ENCODE data around the gene ZNFX1. TPM values are rescaled to one million over a fixed set of nuclear protein-coding genes. Genes with fewer than 3 reads are reported as not detected.

The ZNFX1 gene
- total RNA-seq, 4 donors from 2014 or later, result 28.7 to 34.9 (median 31.1) TPM

DNA sequence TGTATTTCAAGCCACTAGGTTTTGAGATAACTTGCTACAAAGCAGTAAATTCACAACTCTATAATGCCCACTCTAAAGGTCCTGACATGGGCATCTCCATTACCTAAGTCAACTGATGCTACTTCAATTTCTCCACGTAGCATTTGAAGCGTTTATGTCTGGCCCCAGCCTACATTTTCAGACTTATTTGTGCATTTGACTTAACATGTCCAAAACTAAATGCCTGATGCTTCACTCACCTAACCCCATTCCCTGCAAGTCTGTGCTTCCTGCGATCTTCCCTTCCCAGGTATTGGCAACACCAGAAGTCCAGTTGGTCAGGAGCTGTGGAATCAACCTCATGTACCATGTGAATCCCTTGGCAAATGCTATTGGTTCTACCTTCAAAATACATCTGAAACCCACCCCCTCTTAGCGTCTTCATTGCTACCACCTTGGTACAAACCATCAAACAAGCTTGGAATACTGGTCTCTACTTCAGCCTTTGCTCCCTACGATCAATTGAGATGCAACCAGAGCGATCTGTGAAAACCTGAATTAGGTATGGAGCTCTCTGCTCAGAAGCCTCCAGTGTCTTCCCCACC lies 12.8 kb upstream of the ZNFX1 start:
- Histone ChIP-seq H3K4me1 (no peaks in the 10 kb centered on the region), H3K27me3 (no peaks in the 10 kb centered on the region), H3K9me3 (peaks cover 0 to 7% (median 0%) of the 10 kb centered on the region in 3 donors), H3K36me3 (peaks cover 2 to 72% of the 10 kb centered on the region in 2 donors), H3K27ac (no peak overlapping the region), H3K4me3 (no peak overlapping the region)
- in situ Hi-C loops (cut with MboI; ENCODE audit: low sequenced_read_pairs in 4 of 4) (no loop called here), intact Hi-C loops (cut with DNase I; ENCODE audit: low total_unique reads) (no loop called here)
- ATAC-seq, result no peak
- no peak for DNase-seq
- TF ChIP-seq, protein P1, sequence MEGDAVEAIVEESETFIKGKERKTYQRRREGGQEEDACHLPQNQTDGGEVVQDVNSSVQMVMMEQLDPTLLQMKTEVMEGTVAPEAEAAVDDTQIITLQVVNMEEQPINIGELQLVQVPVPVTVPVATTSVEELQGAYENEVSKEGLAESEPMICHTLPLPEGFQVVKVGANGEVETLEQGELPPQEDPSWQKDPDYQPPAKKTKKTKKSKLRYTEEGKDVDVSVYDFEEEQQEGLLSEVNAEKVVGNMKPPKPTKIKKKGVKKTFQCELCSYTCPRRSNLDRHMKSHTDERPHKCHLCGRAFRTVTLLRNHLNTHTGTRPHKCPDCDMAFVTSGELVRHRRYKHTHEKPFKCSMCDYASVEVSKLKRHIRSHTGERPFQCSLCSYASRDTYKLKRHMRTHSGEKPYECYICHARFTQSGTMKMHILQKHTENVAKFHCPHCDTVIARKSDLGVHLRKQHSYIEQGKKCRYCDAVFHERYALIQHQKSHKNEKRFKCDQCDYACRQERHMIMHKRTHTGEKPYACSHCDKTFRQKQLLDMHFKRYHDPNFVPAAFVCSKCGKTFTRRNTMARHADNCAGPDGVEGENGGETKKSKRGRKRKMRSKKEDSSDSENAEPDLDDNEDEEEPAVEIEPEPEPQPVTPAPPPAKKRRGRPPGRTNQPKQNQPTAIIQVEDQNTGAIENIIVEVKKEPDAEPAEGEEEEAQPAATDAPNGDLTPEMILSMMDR (IDR thresholded peaks at IDR 0.05 in 4 of 5, conservative IDR thresholded peaks at IDR 0.05 in 1 of 5), result no peak
- TF ChIP-seq POLR2A (IDR thresholded peaks at IDR 0.05), result no peak

DNA sequence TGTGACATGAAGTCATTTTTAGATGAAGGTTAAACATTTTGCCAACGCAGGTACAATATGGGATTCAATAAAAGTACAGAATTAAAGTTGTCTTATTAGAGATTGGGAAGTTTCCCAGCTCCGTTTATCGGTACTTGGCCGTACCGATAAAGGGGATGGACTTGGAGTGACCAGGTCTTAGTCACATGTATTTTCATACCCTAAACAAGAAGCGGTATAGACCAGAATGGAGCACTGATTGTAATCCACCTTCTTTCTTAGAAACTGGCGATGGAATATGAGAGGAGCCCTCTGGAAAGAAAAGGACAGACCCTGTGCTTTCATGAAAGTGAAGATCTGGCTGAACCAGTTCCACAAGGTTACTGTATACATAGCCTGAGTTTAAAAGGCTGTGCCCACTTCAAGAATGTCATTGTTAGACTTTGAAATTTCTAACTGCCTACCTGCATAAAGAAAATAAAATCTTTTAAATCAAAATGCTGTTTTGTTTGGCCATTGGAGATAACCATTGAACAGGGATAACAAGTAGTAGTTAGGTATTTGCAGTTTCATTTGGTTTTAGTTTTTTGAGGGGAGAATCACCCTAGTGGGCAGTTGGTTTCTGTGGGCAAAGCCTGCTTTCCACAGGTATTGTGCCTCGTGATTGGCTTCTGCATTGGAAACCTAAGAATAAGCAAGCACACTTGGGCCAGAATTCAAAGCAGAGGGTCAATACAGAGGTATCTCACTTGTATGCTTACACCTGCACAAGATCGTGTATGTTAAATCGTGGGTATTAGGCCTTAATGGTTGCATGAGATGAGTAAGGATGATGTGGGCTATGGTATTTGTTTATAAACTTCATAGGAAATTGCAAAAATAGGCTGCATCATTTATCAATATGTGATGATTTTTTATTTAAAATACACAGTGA lies 11.2 kb upstream of the ZNFX1 start:
- TF ChIP-seq, protein P1 (IDR thresholded peaks at IDR 0.05 in 4 of 5, conservative IDR thresholded peaks at IDR 0.05 in 1 of 5), result no peak
- in situ Hi-C loops (cut with MboI; ENCODE audit: low sequenced_read_pairs in 4 of 4) (no loop called here), intact Hi-C loops (cut with DNase I; ENCODE audit: low total_unique reads) (no loop called here)
- DNase-seq, result no peak
- Histone ChIP-seq H3K4me1 (peaks cover 4% of the 10 kb centered on the region in 2 donors), H3K27ac (no peak overlapping the region), H3K27me3 (no peaks in the 10 kb centered on the region), H3K36me3 (peaks cover 2 to 86% of the 10 kb centered on the region in 2 donors), H3K4me3 (no peak overlapping the region), H3K9me3 (peaks cover 0 to 7% (median 0%) of the 10 kb centered on the region in 3 donors)
- ATAC-seq, result no peak

DNA sequence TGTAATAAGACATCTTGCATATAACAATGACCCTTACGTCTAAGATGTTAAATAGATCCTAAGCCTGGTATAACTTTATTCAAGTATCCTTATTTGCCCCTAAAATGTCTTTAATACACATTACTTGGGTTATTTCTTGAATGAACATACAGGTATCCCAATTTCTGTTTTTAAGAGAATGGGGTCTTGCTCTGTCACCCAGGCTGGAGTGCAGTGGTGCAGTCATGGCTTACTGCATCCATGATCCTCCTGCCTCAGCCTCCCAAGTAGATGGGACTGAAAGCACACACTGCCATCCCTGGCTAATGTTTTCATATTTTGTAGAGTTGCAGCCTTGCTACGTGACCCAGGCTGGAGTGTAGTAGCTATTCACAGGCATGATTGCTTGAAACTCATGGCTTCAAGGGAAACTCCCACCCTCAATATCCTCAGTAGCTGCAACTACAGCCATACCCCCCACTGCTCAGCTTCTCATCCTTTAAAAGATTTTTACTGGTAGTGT lies 10.4 kb upstream of the ZNFX1 start:
- H3K9me3 ChIP-seq, result peaks cover 0 to 7% (median 0%) of the 10 kb centered on the region in 3 donors
- no peak overlapping the region for H3K27ac ChIP-seq
- no peaks in the 10 kb centered on the region for H3K27me3 ChIP-seq
- in situ Hi-C loops (cut with MboI; ENCODE audit: low sequenced_read_pairs in 4 of 4), result no loop called here
- DNase-seq, result no peak
- H3K4me3 ChIP-seq, result no peak overlapping the region
- TF ChIP-seq, protein P1 (IDR thresholded peaks at IDR 0.05 in 4 of 5, conservative IDR thresholded peaks at IDR 0.05 in 1 of 5), result no peak
- no peak for TF ChIP-seq POLR2A (IDR thresholded peaks at IDR 0.05)
- intact Hi-C loops (cut with DNase I; ENCODE audit: low total_unique reads), result no loop called here
- ATAC-seq, result no peak
- H3K4me1 ChIP-seq, result peaks cover 11% of the 10 kb centered on the region in 2 donors
- H3K36me3 ChIP-seq, result peaks cover 2 to 93% of the 10 kb centered on the region in 2 donors

DNA sequence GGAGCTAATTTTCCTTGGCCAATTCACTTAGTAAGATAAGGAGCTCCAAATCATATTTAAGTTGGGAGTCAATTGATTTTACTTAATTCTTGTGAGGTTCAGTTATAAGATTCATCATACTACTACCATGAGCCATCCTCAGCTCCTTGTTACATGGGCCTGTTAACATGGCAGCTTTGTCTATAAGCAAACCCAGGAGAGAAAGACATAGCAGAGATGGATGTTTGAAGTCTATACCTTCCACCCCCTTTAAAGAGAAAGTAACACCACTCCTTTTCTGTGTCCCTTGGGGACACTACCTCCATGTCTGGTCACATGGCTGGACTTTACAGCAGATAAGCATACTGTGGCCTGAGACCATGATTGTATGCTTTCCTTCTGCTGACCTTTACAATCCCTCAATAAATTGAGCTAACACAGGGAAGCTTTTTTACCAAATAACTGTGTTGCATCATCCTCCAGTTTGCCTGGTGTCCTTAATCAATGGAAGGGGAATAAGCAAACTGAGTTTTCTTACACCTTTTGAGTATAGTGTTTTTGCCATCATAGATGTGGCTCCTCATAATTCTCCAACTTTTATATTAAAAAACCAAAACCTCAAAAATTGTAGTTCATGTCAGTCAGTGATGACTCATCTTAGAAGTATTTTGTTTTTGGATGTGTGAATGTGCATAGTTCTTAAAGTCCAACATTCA lies 9.8 kb upstream of the ZNFX1 start:
- peaks cover 15 to 16% of the 10 kb centered on the region in 2 donors for H3K4me1 ChIP-seq
- H3K27me3 ChIP-seq, result no peaks in the 10 kb centered on the region
- H3K9me3 ChIP-seq, result peaks cover 0 to 7% (median 0%) of the 10 kb centered on the region in 3 donors
- peaks cover 2 to 99% of the 10 kb centered on the region in 2 donors for H3K36me3 ChIP-seq
- in situ Hi-C loops (cut with MboI; ENCODE audit: low sequenced_read_pairs in 4 of 4) (no loop called here), intact Hi-C loops (cut with DNase I; ENCODE audit: low total_unique reads) (no loop called here)
- DNase-seq (no peak), ATAC-seq (no peak)
- H3K27ac ChIP-seq, result no peak overlapping the region
- TF ChIP-seq, protein P1 (IDR thresholded peaks at IDR 0.05 in 4 of 5, conservative IDR thresholded peaks at IDR 0.05 in 1 of 5), result no peak
- no peak for TF ChIP-seq POLR2A (IDR thresholded peaks at IDR 0.05)
- no peak overlapping the region for H3K4me3 ChIP-seq

All from gastrocnemius medialis (tissue), 4 donors.